ENCODE data around the gene C6orf58.
"Not testable (repeated sequence)": the region's sequence is repeated elsewhere in the genome, so short reads cannot be mapped to it uniquely, and the experiment has no call there.

C6orf58 gene

GRCh38 chr6:127585123-127585522, 8.1 kb downstream of the C6orf58 start:
- TF ChIP-seq CTCF (IDR thresholded peaks at IDR 0.05; ENCODE audit: insufficient read depth, low read length, missing control alignments) = no peak
- no peak for DNase-seq (ENCODE audit: low read depth, low spot score)
- ChIA-PET CTCF (no interaction called here), POLR2A (interaction anchor here (0.6 kb wide), 1 partner anchor 40 kb away, joined by 3 read pairs; no protein-coding TSS in a partner anchor)
- no peak overlapping the region for H3K4me3 ChIP-seq (ENCODE audit: low read depth, low read length)

DNA sequence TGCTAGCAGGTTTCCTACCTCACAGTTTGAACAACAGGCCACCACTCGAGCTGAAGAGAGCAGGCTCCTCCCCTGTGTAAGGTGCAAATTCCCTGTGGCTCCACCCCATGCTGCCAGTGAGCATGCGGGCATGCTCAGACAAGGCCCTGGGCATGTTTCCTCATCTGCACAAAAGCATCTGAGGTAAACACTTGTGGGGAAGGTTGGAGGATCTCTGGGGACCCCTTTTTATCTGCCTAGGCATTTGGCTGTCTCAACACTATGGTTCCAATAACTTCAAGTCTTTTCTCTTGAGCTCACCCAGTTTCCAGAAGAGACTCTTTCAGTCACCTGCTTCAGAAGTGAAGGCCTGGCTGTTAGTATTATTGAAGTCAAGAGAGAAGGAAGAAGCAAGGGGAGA, 9.4 kb downstream of the C6orf58 start:
- no peak for TF ChIP-seq CTCF (IDR thresholded peaks at IDR 0.05; ENCODE audit: insufficient read depth, low read length, missing control alignments)
- ChIA-PET POLR2A (no interaction called here), CTCF (no interaction called here)
- no peak overlapping the region for H3K4me3 ChIP-seq (ENCODE audit: low read depth, low read length)
- no peak for DNase-seq (ENCODE audit: low read depth, low spot score)

- ChIA-PET CTCF (no interaction called here), POLR2A (no interaction called here)
- no peak for TF ChIP-seq CTCF (IDR thresholded peaks at IDR 0.05; ENCODE audit: insufficient read depth, low read length, missing control alignments)
- no peak overlapping the region for H3K4me3 ChIP-seq (ENCODE audit: low read depth, low read length)
- no peak for DNase-seq (ENCODE audit: low read depth, low spot score)
These were observed 10.9 kb downstream of the C6orf58 start for GRCh38 chr6:127587875-127588274.

DNA sequence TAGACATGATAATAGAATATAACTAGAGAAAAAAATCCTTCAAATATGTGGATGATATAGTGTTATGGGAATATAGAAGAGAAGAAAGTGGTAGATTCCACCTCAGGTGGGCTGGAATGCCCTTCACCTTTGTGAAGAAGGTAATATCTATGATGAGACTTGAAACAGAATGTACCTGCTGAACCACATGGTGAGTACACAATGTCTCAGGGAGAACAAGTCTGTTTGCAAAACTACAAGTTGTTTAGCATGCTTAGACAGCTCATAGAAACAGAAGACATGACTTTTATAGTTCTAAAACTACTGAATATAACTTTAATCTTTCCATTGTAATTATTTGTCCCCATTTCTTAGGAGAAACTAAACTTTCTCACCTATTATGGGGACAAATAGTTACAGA, 12.2 kb downstream of the C6orf58 start:
- ChIA-PET CTCF (no interaction called here), POLR2A (no interaction called here)
- no peak for DNase-seq (ENCODE audit: low read depth, low spot score)
- TF ChIP-seq CTCF (IDR thresholded peaks at IDR 0.05; ENCODE audit: insufficient read depth, low read length, missing control alignments) = no peak
- no peak overlapping the region for H3K4me3 ChIP-seq (ENCODE audit: low read depth, low read length)

DNA sequence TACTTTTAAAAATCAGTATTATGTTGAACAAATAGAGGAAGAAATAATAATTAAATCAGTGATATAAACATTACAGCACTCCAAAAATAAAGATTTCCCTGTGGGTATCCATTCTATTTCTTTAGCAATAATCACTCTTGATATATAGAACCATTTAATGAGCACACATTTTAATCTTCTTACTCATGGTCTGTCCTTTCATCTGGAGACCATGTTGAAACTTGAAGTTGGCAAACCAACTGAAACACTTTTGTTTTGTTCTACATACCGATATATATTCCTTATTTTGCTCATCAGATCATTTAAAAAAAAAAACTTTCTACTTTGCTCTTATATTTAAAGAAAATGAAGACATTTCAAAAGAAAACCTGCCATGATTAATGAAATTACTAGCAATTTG, 13.4 kb downstream of the C6orf58 start:
- POLR2A ChIA-PET = no interaction called here
- CTCF ChIA-PET = no interaction called here

DNA sequence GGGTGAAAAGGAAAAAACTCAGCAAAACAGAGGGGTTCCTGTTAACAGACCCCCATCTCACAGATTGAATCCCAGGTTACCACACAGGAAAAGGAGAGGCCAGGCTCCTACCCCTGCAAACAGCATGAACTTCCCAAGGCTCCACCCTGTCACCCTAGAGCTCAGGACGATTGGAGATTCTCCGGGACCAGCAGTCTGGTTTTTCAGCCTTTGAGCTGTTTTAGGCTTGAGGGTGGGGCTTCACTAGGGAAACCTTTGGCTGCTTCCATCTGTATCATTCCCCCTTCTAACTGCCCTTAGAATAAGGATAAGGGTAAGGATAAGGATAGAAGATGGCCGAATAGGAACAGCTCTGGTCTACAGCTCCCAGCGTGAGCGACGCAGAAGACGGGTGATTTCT, 16.0 kb downstream of the C6orf58 start:
- ChIA-PET POLR2A (no interaction called here), CTCF (no interaction called here)

More for the DNA sequence above, 13.4 kb downstream of the C6orf58 start:
- H3K4me3 ChIP-seq (ENCODE audit: low read depth, low read length) = no peak overlapping the region
- DNase-seq (ENCODE audit: low read depth, low spot score) = no peak
- no peak for TF ChIP-seq CTCF (IDR thresholded peaks at IDR 0.05; ENCODE audit: insufficient read depth, low read length, missing control alignments)

GRCh38 chr6:127593456-127593855, 16.5 kb downstream of the C6orf58 start:
- H3K4me3 ChIP-seq (ENCODE audit: low read depth, low read length); CTCF ChIA-PET; POLR2A ChIA-PET; DNase-seq (ENCODE audit: low read depth, low spot score): not testable (repeated sequence)

More for the DNA sequence above, 16.0 kb downstream of the C6orf58 start:
- DNase-seq (ENCODE audit: low read depth, low spot score) = no peak
- H3K4me3 ChIP-seq (ENCODE audit: low read depth, low read length) = no peak overlapping the region
- no peak for TF ChIP-seq CTCF (IDR thresholded peaks at IDR 0.05; ENCODE audit: insufficient read depth, low read length, missing control alignments)

All from AG04449 (cell line).